Natural killer cell treated with Interleukin-12 subunit alpha and Interleukin-12 subunit beta and Interleukin-15 and Interleukin-18, amount 100 ng/mL, for 72 hours (primary cell): ENCODE measurements around the gene COL4A2. TPM values are rescaled to one million over a fixed set of nuclear protein-coding genes. Genes with fewer than 3 reads are reported as not detected.

ENCODE experiments used
- ATAC-seq, 2 donors: fragments of 150-1000 bp; cut with Tn5 transposase in 1 of 2; sonication (Bioruptor Pico), chemical (Tn5 transposase) in 1 of 2; 2 replicates each; pipeline ENCODE4 v1.10.0; 2021
- DNase-seq: peaks from one replicate; pipeline ENCODE4 v3.0.0; 2022; ENCODE audit warnings: low spot score
- H3K27ac Mint-ChIP-seq, 2 donors: 1 replicate in 1 of 2; 2 replicates in 1 of 2; pipeline ENCODE4 v1.8.0; 2022; ENCODE audit warnings: mixed read lengths in 2 of 2, mild to moderate bottlenecking in 1 of 2, moderate library complexity in 1 of 2
- H3K27me3 Mint-ChIP-seq, 2 donors: 1 replicate in 1 of 2; 2 replicates in 1 of 2; pipeline ENCODE4 v1.8.0; 2022; ENCODE audit warnings: mixed read lengths in 2 of 2
- H3K36me3 Mint-ChIP-seq: one replicate; pipeline ENCODE4 v1.8.0; 2022; ENCODE audit warnings: mixed read lengths
- H3K4me1 Mint-ChIP-seq, 2 donors: 1 replicate in 1 of 2; 2 replicates in 1 of 2; pipeline ENCODE4 v1.8.0; 2022; ENCODE audit warnings: low read depth in 2 of 2, mixed read lengths in 2 of 2, mild to moderate bottlenecking in 1 of 2
- H3K4me3 Mint-ChIP-seq: one replicate; pipeline ENCODE4 v1.8.0; 2022; ENCODE audit warnings: mixed read lengths
- H3K9me3 Mint-ChIP-seq: 2 replicates; pipeline ENCODE4 v1.8.0; 2022; ENCODE audit warnings: mixed read lengths
- total RNA-seq, 2 donors: library from RNA; stranded (reverse); gene quantifications; one replicate each; pipeline ENCODE4 v1.2.3, GENCODE V29; 2022

Gene COL4A2
- total RNA-seq, 2 donors from 2014 or later: not detected

- no peak for DNase-seq
- Mint-ChIP-seq H3K27me3 (peaks cover 17 to 36% of the 10 kb centered on the region in 2 donors), H3K9me3 (no peaks in the 10 kb centered on the region), H3K4me1 (no peaks in the 10 kb centered on the region), H3K4me3 (no peak overlapping the region), H3K27ac (no peak overlapping the region), H3K36me3 (no peaks in the 10 kb centered on the region)
- ATAC-seq: no peak
Measured at GRCh38 chr13:110434629-110435028, 127.5 kb downstream of the COL4A2 start.

GRCh38 chr13:110435331-110435730 lies 128.2 kb downstream of the COL4A2 start:
- H3K27me3 Mint-ChIP-seq: peaks cover 20 to 36% of the 10 kb centered on the region in 2 donors
- ATAC-seq: no peak
- no peak overlapping the region for H3K27ac Mint-ChIP-seq

GRCh38 chr13:110436276-110436675 lies 129.2 kb downstream of the COL4A2 start:
- Mint-ChIP-seq H3K36me3 (no peaks in the 10 kb centered on the region), H3K27ac (no peak overlapping the region), H3K27me3 (peaks cover 18 to 36% of the 10 kb centered on the region in 2 donors), H3K4me3 (no peak overlapping the region), H3K4me1 (no peaks in the 10 kb centered on the region), H3K9me3 (no peaks in the 10 kb centered on the region)
- DNase-seq (no peak), ATAC-seq (no peak)

More at GRCh38 chr13:110435331-110435730, 128.2 kb downstream of the COL4A2 start:
- no peaks in the 10 kb centered on the region for H3K36me3 Mint-ChIP-seq
- DNase-seq: no peak
- H3K4me1 Mint-ChIP-seq: no peaks in the 10 kb centered on the region
- no peaks in the 10 kb centered on the region for H3K9me3 Mint-ChIP-seq
- no peak overlapping the region for H3K4me3 Mint-ChIP-seq

DNA sequence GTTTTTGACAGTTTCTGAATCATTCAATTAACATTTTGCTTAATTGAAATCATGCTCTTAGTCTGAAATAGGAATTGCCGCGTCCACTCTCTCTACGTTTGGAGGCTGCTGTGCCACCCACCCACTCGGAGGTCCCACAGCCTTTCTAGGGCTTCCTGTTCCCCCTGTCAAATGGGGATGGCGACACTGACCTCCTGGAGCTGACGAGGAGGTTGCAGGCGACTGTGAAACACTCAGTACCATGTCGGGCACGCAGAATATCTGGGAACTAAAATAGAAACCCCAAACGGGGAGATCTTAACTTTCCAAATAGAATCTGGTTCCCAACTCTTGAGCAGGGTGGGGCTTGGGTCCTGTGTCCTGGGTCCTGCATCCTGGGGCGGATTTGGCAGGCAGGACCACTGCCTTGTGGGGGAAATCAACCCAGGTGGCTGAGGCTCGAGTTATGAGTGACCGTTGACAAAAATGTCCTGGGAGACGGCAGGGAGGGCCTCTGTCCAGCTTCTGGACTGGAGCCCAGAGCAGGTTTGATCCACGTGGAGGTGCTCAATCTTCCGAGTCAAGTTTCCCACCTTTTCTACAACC lies 129.8 kb downstream of the COL4A2 start:
- Mint-ChIP-seq H3K4me3 (no peak overlapping the region), H3K4me1 (no peaks in the 10 kb centered on the region), H3K27me3 (peaks cover 14 to 32% of the 10 kb centered on the region in 2 donors), H3K27ac (no peak overlapping the region), H3K36me3 (no peaks in the 10 kb centered on the region), H3K9me3 (no peaks in the 10 kb centered on the region)
- ATAC-seq (no peak), DNase-seq (no peak)

GRCh38 chr13:110438211-110438610 lies 131.1 kb downstream of the COL4A2 start:
- Mint-ChIP-seq H3K27ac (no peak overlapping the region), H3K27me3 (peaks cover 8 to 18% of the 10 kb centered on the region in 2 donors)
- DNase-seq: no peak

GRCh38 chr13:110438776-110439175 lies 131.7 kb downstream of the COL4A2 start:
- DNase-seq (no peak), ATAC-seq (no peak)
- Mint-ChIP-seq H3K27ac (no peak overlapping the region), H3K27me3 (peaks cover 5 to 13% of the 10 kb centered on the region in 2 donors), H3K4me1 (no peaks in the 10 kb centered on the region), H3K9me3 (no peaks in the 10 kb centered on the region), H3K4me3 (no peak overlapping the region), H3K36me3 (no peaks in the 10 kb centered on the region)

More at GRCh38 chr13:110438211-110438610, 131.1 kb downstream of the COL4A2 start:
- no peaks in the 10 kb centered on the region for H3K9me3 Mint-ChIP-seq
- H3K36me3 Mint-ChIP-seq: no peaks in the 10 kb centered on the region
- no peak overlapping the region for H3K4me3 Mint-ChIP-seq
- H3K4me1 Mint-ChIP-seq: no peaks in the 10 kb centered on the region
- no peak for ATAC-seq

- Mint-ChIP-seq H3K9me3 (no peaks in the 10 kb centered on the region), H3K27me3 (peaks cover 8 to 10% of the 10 kb centered on the region in 2 donors), H3K27ac (no peak overlapping the region)
Measured at GRCh38 chr13:110440946-110441731, 134.1 kb downstream of the COL4A2 start.

DNA sequence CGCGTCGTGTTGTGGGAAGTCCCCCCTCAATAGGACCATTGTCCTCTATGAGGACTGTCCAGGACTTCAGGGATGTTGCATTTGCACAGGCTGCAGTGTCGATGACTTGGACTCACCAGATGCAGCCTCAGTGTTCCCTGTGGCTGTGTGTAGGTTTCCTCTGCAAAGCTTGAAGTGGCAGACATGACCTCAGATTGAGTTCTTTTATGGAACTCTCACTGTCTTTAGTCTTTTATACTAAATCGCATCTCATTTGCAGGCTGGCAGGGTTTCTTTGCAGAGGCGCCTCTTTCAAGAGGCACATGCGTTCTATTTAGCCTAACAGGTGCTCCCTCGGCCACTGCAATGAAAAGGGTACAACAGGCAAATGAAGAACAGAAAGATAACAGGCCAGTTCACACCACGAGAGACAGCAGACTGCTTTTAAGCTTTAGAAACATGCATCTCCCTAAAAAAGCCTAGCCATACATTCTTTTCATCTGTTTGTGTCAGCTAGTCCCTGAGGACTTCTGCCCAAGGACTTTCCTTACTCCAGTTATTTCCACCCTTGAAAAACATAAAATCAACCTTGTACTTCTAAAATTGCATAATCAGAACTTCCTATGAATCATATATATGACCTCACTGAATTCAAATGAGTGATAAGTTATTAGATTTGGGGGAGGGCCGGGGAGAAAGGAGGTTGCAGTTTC lies 136.0 kb downstream of the COL4A2 start:
- Mint-ChIP-seq H3K27ac (no peak overlapping the region), H3K27me3 (peaks cover 9 to 18% of the 10 kb centered on the region in 2 donors), H3K9me3 (no peaks in the 10 kb centered on the region), H3K4me3 (no peak overlapping the region), H3K36me3 (no peaks in the 10 kb centered on the region), H3K4me1 (no peaks in the 10 kb centered on the region)
- DNase-seq (no peak), ATAC-seq (no peak)

More at GRCh38 chr13:110440946-110441731, 134.1 kb downstream of the COL4A2 start:
- Mint-ChIP-seq H3K4me1 (no peaks in the 10 kb centered on the region), H3K4me3 (no peak overlapping the region), H3K36me3 (no peaks in the 10 kb centered on the region)
- ATAC-seq (no peak), DNase-seq (no peak)

DNA sequence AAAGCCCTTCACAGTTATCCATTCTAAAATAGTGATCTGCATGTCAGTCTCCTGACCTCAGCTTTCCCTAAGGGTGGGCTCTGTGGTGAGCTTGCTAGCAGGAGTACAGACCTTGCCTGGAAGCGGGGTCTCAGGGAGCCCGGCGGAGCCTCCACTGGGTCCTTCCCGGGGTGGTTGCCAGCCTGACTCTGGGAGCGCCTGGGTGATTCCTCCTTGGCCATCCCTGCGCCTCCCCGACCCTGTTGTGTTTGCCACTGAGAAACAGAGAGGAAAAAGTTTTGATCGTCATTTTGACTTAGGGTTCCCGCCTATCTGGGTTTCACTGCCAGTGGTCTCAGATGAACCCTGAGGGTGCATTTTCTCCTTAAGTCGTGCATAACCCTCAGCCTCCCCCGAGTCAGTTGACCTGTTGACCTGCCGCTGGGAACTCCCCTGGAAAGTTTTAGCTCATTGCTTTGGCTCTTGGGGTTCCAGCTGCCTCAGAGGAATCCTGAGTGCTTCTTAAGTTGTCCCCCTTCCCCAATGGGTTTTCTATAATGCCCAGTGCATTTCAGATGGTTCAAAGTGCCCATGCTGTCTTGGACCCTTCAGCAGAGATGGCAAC lies 136.6 kb downstream of the COL4A2 start:
- H3K27ac Mint-ChIP-seq: no peak overlapping the region
- no peaks in the 10 kb centered on the region for H3K36me3 Mint-ChIP-seq
- H3K4me1 Mint-ChIP-seq: no peaks in the 10 kb centered on the region
- ATAC-seq: no peak
- H3K9me3 Mint-ChIP-seq: no peaks in the 10 kb centered on the region
- DNase-seq: no peak
- H3K4me3 Mint-ChIP-seq: no peak overlapping the region
- peaks cover 14 to 18% of the 10 kb centered on the region in 2 donors for H3K27me3 Mint-ChIP-seq

GRCh38 chr13:110444226-110444653 lies 137.2 kb downstream of the COL4A2 start:
- H3K9me3 Mint-ChIP-seq: no peaks in the 10 kb centered on the region
- no peak overlapping the region for H3K4me3 Mint-ChIP-seq
- no peaks in the 10 kb centered on the region for H3K4me1 Mint-ChIP-seq
- H3K27me3 Mint-ChIP-seq: peaks cover 19 to 21% of the 10 kb centered on the region in 2 donors
- DNase-seq: no peak
- H3K36me3 Mint-ChIP-seq: no peaks in the 10 kb centered on the region
- H3K27ac Mint-ChIP-seq: no peak overlapping the region
- ATAC-seq: no peak

DNA sequence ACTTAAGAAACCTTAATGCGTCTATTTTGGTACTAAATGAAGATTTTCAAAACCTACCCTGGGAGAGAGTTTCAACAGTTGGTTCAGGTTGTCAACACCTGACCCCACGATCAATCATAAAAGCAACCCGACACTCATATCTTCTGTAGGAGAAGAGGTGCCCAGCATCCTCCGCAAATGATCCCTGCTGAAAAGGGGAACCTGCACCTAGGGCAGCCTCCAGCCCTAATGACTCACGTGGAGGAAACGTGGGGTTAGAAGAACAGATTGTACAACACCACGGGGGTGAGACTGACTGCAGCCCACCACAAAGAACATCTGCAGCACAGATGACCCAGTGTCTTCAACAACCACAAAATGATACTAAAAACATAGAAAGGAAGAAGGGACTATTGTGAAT lies 138.1 kb downstream of the COL4A2 start:
- ATAC-seq: no peak
- Mint-ChIP-seq H3K27ac (no peak overlapping the region), H3K27me3 (peaks cover 19 to 21% of the 10 kb centered on the region in 2 donors), H3K4me3 (no peak overlapping the region), H3K9me3 (no peaks in the 10 kb centered on the region), H3K36me3 (no peaks in the 10 kb centered on the region), H3K4me1 (no peaks in the 10 kb centered on the region)
- DNase-seq: no peak

- Mint-ChIP-seq H3K4me3 (no peak overlapping the region), H3K27ac (no peak overlapping the region), H3K36me3 (no peaks in the 10 kb centered on the region), H3K27me3 (peaks cover 19 to 21% of the 10 kb centered on the region in 2 donors), H3K4me1 (no peaks in the 10 kb centered on the region), H3K9me3 (no peaks in the 10 kb centered on the region)
- ATAC-seq (peak in 1 of 2 donors; percentile 20), DNase-seq (no peak)
Measured at GRCh38 chr13:110445722-110446574, 138.9 kb downstream of the COL4A2 start.

DNA sequence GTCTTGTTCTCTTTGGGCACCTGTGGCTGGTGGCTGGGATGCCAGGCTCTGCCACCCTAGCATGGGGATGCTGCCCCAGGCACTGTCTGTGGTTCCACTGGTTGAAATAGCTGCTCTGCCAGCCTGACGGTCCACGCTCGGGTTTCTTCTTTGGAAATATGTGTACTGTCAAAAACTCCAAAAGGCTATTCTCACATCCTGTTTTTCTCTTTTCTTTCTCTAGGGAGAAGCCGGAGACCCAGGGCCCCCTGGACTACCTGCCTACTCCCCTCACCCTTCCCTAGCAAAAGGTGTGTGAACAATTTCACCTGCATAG lies 139.4 kb downstream of the COL4A2 start:
- Mint-ChIP-seq H3K27ac (no peak overlapping the region), H3K4me3 (no peak overlapping the region), H3K9me3 (no peaks in the 10 kb centered on the region), H3K36me3 (no peaks in the 10 kb centered on the region), H3K4me1 (no peaks in the 10 kb centered on the region), H3K27me3 (peaks cover 19 to 21% of the 10 kb centered on the region in 2 donors)
- DNase-seq (no peak), ATAC-seq (no peak)
